ENCODE data around the gene RELL1. TPM values are rescaled to one million over a fixed set of nuclear protein-coding genes. Genes with fewer than 3 reads are reported as not detected.

RELL1 gene
- total RNA-seq, 1 donor from 2014 or later, result 21.2 TPM

GRCh38 chr4:37591349-37591748 is 94.8 kb downstream of the RELL1 start:
- Mint-ChIP-seq H3K4me3 (ENCODE audit: unreplicated experiment) (no peak overlapping the region), H3K9me3 (ENCODE audit: unreplicated experiment) (peaks cover 3% of the 10 kb centered on the region), H3K27me3 (ENCODE audit: unreplicated experiment) (peaks cover 2% of the 10 kb centered on the region), H3K36me3 (ENCODE audit: unreplicated experiment) (no peaks in the 10 kb centered on the region), H3K27ac (ENCODE audit: unreplicated experiment) (no peak overlapping the region), H3K4me1 (ENCODE audit: low read depth, unreplicated experiment) (peaks cover 5% of the 10 kb centered on the region)
- no peak for DNase-seq
- TF ChIP-seq, protein P1, sequence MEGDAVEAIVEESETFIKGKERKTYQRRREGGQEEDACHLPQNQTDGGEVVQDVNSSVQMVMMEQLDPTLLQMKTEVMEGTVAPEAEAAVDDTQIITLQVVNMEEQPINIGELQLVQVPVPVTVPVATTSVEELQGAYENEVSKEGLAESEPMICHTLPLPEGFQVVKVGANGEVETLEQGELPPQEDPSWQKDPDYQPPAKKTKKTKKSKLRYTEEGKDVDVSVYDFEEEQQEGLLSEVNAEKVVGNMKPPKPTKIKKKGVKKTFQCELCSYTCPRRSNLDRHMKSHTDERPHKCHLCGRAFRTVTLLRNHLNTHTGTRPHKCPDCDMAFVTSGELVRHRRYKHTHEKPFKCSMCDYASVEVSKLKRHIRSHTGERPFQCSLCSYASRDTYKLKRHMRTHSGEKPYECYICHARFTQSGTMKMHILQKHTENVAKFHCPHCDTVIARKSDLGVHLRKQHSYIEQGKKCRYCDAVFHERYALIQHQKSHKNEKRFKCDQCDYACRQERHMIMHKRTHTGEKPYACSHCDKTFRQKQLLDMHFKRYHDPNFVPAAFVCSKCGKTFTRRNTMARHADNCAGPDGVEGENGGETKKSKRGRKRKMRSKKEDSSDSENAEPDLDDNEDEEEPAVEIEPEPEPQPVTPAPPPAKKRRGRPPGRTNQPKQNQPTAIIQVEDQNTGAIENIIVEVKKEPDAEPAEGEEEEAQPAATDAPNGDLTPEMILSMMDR (IDR thresholded peaks at IDR 0.05; ENCODE audit: partially characterized antibody, unreplicated experiment), result no peak

- TF ChIP-seq, protein P1 (IDR thresholded peaks at IDR 0.05; ENCODE audit: partially characterized antibody, unreplicated experiment), result no peak
- peaks cover 2% of the 10 kb centered on the region for H3K27me3 Mint-ChIP-seq (ENCODE audit: unreplicated experiment)
- H3K9me3 Mint-ChIP-seq (ENCODE audit: unreplicated experiment), result peaks cover 3% of the 10 kb centered on the region
- H3K4me3 Mint-ChIP-seq (ENCODE audit: unreplicated experiment), result no peak overlapping the region
- peaks cover 5% of the 10 kb centered on the region for H3K4me1 Mint-ChIP-seq (ENCODE audit: low read depth, unreplicated experiment)
- no peaks in the 10 kb centered on the region for H3K36me3 Mint-ChIP-seq (ENCODE audit: unreplicated experiment)
- no peak for DNase-seq
- no peak overlapping the region for H3K27ac Mint-ChIP-seq (ENCODE audit: unreplicated experiment)
Measured at GRCh38 chr4:37590016-37590415, 96.2 kb downstream of the RELL1 start.

GRCh38 chr4:37588150-37588549 is 98.0 kb downstream of the RELL1 start:
- H3K27me3 Mint-ChIP-seq (ENCODE audit: unreplicated experiment), result peaks cover 2% of the 10 kb centered on the region
- no peak overlapping the region for H3K4me3 Mint-ChIP-seq (ENCODE audit: unreplicated experiment)
- no peak overlapping the region for H3K27ac Mint-ChIP-seq (ENCODE audit: unreplicated experiment)
- H3K9me3 Mint-ChIP-seq (ENCODE audit: unreplicated experiment), result peaks cover 3% of the 10 kb centered on the region
- H3K4me1 Mint-ChIP-seq (ENCODE audit: low read depth, unreplicated experiment), result peaks cover 5% of the 10 kb centered on the region
- TF ChIP-seq, protein P1 (IDR thresholded peaks at IDR 0.05; ENCODE audit: partially characterized antibody, unreplicated experiment), result no peak
- DNase-seq, result no peak
- H3K36me3 Mint-ChIP-seq (ENCODE audit: unreplicated experiment), result no peaks in the 10 kb centered on the region

DNA sequence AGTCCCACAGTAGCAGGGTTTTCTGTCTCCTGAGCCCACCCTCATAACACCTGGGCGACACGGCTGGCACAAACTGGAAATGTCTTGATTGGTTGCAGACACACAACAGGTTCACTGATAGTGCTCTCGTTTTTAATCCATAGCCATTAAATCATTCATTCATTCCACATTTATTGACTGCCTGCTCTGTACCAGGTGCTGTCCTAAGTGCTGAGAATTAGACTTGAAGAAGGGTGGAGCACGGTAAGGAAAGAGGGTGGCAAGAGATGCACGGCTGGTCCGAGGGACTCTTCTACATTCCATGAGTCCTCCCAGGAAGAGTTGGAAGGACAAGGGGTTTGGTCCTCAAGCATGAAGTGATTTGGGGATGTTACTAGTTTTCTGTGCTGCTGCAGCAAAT is 100.0 kb downstream of the RELL1 start:
- Mint-ChIP-seq H3K27me3 (ENCODE audit: unreplicated experiment) (peaks cover 2% of the 10 kb centered on the region), H3K36me3 (ENCODE audit: unreplicated experiment) (no peaks in the 10 kb centered on the region)

GRCh38 chr4:37584493-37585060 is 101.6 kb downstream of the RELL1 start:
- H3K9me3 Mint-ChIP-seq (ENCODE audit: unreplicated experiment), result peaks cover 6% of the 10 kb centered on the region
- H3K36me3 Mint-ChIP-seq (ENCODE audit: unreplicated experiment), result peaks cover 8% of the 10 kb centered on the region
- no peak overlapping the region for H3K4me3 Mint-ChIP-seq (ENCODE audit: unreplicated experiment)
- no peaks in the 10 kb centered on the region for H3K27me3 Mint-ChIP-seq (ENCODE audit: unreplicated experiment)
- H3K27ac Mint-ChIP-seq (ENCODE audit: unreplicated experiment), result no peak overlapping the region
- TF ChIP-seq, protein P1 (IDR thresholded peaks at IDR 0.05; ENCODE audit: partially characterized antibody, unreplicated experiment), result no peak
- no peak for DNase-seq
- no peaks in the 10 kb centered on the region for H3K4me1 Mint-ChIP-seq (ENCODE audit: low read depth, unreplicated experiment)

More for the DNA sequence above, 100.0 kb downstream of the RELL1 start:
- Mint-ChIP-seq H3K4me1 (ENCODE audit: low read depth, unreplicated experiment) (peaks cover 5% of the 10 kb centered on the region), H3K4me3 (ENCODE audit: unreplicated experiment) (no peak overlapping the region), H3K27ac (ENCODE audit: unreplicated experiment) (no peak overlapping the region), H3K9me3 (ENCODE audit: unreplicated experiment) (peaks cover 3% of the 10 kb centered on the region)
- TF ChIP-seq, protein P1 (IDR thresholded peaks at IDR 0.05; ENCODE audit: partially characterized antibody, unreplicated experiment), result no peak
- no peak for DNase-seq

Data from glutamatergic neuron (in vitro differentiated cells).